IPS-18c (cell line): ENCODE measurements around the gene POU6F2.

ENCODE experiments used
- H3K4me3 ChIP-seq: 2 replicates; pipeline ENCODE4 v1.7.0; 2013; ENCODE audit warnings: low read depth, mild to moderate bottlenecking, low read length, moderate library complexity; ENCODE audit not compliant: insufficient read depth
- H3K9me3 ChIP-seq: one replicate; pipeline ENCODE4 v1.6.1; 2013; ENCODE audit warnings: mild to moderate bottlenecking, low read length, moderate library complexity; ENCODE audit not compliant: control insufficient read depth, insufficient read depth

POU6F2 gene

GRCh38 chr7:39430441-39430840 lies 452.7 kb downstream of the POU6F2 start:
- no peak overlapping the region for H3K4me3 ChIP-seq
- H3K9me3 ChIP-seq: no peaks in the 10 kb centered on the region

- no peak overlapping the region for H3K4me3 ChIP-seq
- H3K9me3 ChIP-seq: no peaks in the 10 kb centered on the region
Measured at GRCh38 chr7:39430909-39431641, 453.4 kb downstream of the POU6F2 start.

- Histone ChIP-seq H3K4me3 (no peak overlapping the region), H3K9me3 (no peaks in the 10 kb centered on the region)
Measured at GRCh38 chr7:39432368-39432767, 454.7 kb downstream of the POU6F2 start.

GRCh38 chr7:39432807-39433416 lies 455.2 kb downstream of the POU6F2 start:
- no peaks in the 10 kb centered on the region for H3K9me3 ChIP-seq

GRCh38 chr7:39433550-39433949 lies 455.8 kb downstream of the POU6F2 start:
- Histone ChIP-seq H3K4me3 (no peak overlapping the region), H3K9me3 (no peaks in the 10 kb centered on the region)

More at GRCh38 chr7:39432807-39433416, 455.2 kb downstream of the POU6F2 start:
- no peak overlapping the region for H3K4me3 ChIP-seq

- no peak overlapping the region for H3K4me3 ChIP-seq
- H3K9me3 ChIP-seq: no peaks in the 10 kb centered on the region
Measured at GRCh38 chr7:39434012-39434411, 456.3 kb downstream of the POU6F2 start.

GRCh38 chr7:39446546-39446945 lies 468.8 kb downstream of the POU6F2 start:
- H3K9me3 ChIP-seq: no peaks in the 10 kb centered on the region

GRCh38 chr7:39451901-39452300 lies 474.2 kb downstream of the POU6F2 start:
- H3K9me3 ChIP-seq: no peaks in the 10 kb centered on the region
- H3K4me3 ChIP-seq: no peak overlapping the region

More at GRCh38 chr7:39446546-39446945, 468.8 kb downstream of the POU6F2 start:
- H3K4me3 ChIP-seq: no peak overlapping the region

- no peak overlapping the region for H3K4me3 ChIP-seq
- H3K9me3 ChIP-seq: no peaks in the 10 kb centered on the region
Measured at GRCh38 chr7:39453743-39454355, 476.1 kb downstream of the POU6F2 start.

GRCh38 chr7:39458061-39458745 lies 480.5 kb downstream of the POU6F2 start:
- no peak overlapping the region for H3K4me3 ChIP-seq
- no peaks in the 10 kb centered on the region for H3K9me3 ChIP-seq

- H3K9me3 ChIP-seq: no peaks in the 10 kb centered on the region
- H3K4me3 ChIP-seq: no peak overlapping the region
Measured at GRCh38 chr7:39459636-39460035, 481.9 kb downstream of the POU6F2 start.

- H3K9me3 ChIP-seq: no peaks in the 10 kb centered on the region
- no peak overlapping the region for H3K4me3 ChIP-seq
Measured at GRCh38 chr7:39460486-39460885, 482.8 kb downstream of the POU6F2 start.

GRCh38 chr7:39461263-39461820 lies 483.6 kb downstream of the POU6F2 start:
- Histone ChIP-seq H3K4me3 (no peak overlapping the region), H3K9me3 (no peaks in the 10 kb centered on the region)

- Histone ChIP-seq H3K9me3 (no peaks in the 10 kb centered on the region), H3K4me3 (no peak overlapping the region)
Measured at GRCh38 chr7:39463252-39463651, 485.5 kb downstream of the POU6F2 start.

GRCh38 chr7:39464350-39465054 lies 486.8 kb downstream of the POU6F2 start:
- H3K9me3 ChIP-seq: no peaks in the 10 kb centered on the region
- no peak overlapping the region for H3K4me3 ChIP-seq

- no peak overlapping the region for H3K4me3 ChIP-seq
- no peaks in the 10 kb centered on the region for H3K9me3 ChIP-seq
Measured at GRCh38 chr7:39465055-39465929, 487.6 kb downstream of the POU6F2 start.
